Type B pancreatic cell (in vitro differentiated cells): ENCODE results near the gene ARNT2. TPM values are rescaled to one million over a fixed set of nuclear protein-coding genes. Genes with fewer than 3 reads are reported as not detected.

Experiments used
- DNase-seq: peaks from one replicate; pipeline ENCODE4 v3.0.0; 2021; ENCODE audit warnings: mixed read lengths; ENCODE audit not compliant: unreplicated experiment; ENCODE audit errors: extremely low spot score
- H3K27ac Mint-ChIP-seq: 2 replicates; pipeline ENCODE4 v1.8.0; 2021; ENCODE audit warnings: mild to moderate bottlenecking, mixed read lengths
- H3K27me3 Mint-ChIP-seq: 2 replicates; pipeline ENCODE4 v1.8.0; 2021; ENCODE audit warnings: mixed read lengths
- H3K36me3 Mint-ChIP-seq: 2 replicates; pipeline ENCODE4 v1.8.0; 2021; ENCODE audit warnings: mixed read lengths
- H3K4me1 Mint-ChIP-seq: one replicate; pipeline ENCODE4 v1.8.0; 2021; ENCODE audit warnings: mixed read lengths; ENCODE audit not compliant: unreplicated experiment
- H3K4me3 Mint-ChIP-seq: 2 replicates; pipeline ENCODE4 v1.8.0; 2021; ENCODE audit warnings: mild to moderate bottlenecking, mixed read lengths
- H3K9me3 Mint-ChIP-seq: 2 replicates; pipeline ENCODE4 v1.8.0; 2021; ENCODE audit warnings: mixed read lengths
- total RNA-seq: library from RNA; stranded (reverse); gene quantifications from 2 replicates; pipeline ENCODE4 v1.2.1, GENCODE V29; 2021; ENCODE audit warnings: low replicate concordance
- TF ChIP-seq, protein P1 (sequence below): fragments of 200-600 bp; sonication (generic); conservative IDR thresholded peaks from 2 replicates; pipeline ENCODE4 v1.5.0; 2021; ENCODE audit warnings: antibody characterized with exemption, mild to moderate bottlenecking

ARNT2 gene
- total RNA-seq, 1 donor from 2014 or later: 22.4 TPM

- Mint-ChIP-seq H3K27me3 (no peaks in the 10 kb centered on the region), H3K4me1 (peaks cover 4% of the 10 kb centered on the region), H3K27ac (no peak overlapping the region), H3K4me3 (no peak overlapping the region), H3K36me3 (peaks cover 8% of the 10 kb centered on the region), H3K9me3 (no peaks in the 10 kb centered on the region)
- no peak for DNase-seq
- TF ChIP-seq, protein P1, sequence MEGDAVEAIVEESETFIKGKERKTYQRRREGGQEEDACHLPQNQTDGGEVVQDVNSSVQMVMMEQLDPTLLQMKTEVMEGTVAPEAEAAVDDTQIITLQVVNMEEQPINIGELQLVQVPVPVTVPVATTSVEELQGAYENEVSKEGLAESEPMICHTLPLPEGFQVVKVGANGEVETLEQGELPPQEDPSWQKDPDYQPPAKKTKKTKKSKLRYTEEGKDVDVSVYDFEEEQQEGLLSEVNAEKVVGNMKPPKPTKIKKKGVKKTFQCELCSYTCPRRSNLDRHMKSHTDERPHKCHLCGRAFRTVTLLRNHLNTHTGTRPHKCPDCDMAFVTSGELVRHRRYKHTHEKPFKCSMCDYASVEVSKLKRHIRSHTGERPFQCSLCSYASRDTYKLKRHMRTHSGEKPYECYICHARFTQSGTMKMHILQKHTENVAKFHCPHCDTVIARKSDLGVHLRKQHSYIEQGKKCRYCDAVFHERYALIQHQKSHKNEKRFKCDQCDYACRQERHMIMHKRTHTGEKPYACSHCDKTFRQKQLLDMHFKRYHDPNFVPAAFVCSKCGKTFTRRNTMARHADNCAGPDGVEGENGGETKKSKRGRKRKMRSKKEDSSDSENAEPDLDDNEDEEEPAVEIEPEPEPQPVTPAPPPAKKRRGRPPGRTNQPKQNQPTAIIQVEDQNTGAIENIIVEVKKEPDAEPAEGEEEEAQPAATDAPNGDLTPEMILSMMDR: no peak
These were observed 189.4 kb downstream of the ARNT2 start for GRCh38 chr15:80593486-80594030.

DNA sequence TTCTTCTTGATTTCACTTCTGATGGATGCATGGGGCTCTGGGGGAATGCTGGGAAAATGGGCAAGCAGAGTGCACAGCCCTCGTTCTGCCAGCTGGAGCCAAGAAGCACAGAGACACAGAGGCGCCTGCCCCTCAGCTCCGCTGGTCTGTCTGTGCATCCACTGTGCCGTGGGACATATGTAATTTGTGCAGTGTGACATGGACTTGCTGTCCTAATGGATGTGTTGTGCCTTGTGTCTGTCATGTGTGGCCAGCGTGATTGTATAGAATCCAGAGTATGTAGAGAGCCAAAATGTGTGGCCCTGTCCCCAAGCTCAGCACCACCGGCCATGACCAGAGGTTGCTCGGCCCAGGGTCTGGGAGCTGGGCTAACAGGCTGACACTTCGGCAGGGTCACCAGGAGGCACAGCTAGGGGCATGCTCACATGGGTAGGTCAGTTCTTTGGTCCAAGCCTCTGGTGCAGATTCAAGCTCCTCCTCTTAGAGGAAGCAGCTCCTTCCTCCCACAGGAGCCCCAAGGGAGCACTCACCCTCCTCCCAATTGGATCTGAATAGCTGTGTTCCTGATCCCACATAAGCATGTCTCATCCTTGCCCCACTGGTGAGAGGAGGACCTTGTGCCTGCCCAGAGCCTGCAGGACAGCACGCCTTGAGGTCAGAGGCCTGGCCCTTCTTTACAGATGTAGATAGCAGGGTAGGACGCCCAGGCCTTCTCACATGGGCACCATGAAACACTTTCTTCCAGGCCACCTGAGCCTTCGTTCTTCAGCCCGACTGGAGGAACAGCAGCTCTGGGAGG lies 190.1 kb downstream of the ARNT2 start:
- TF ChIP-seq, protein P1: no peak
- Mint-ChIP-seq H3K27ac (no peak overlapping the region), H3K9me3 (no peaks in the 10 kb centered on the region), H3K4me1 (peaks cover 4% of the 10 kb centered on the region), H3K36me3 (peaks cover 4% of the 10 kb centered on the region), H3K4me3 (no peak overlapping the region), H3K27me3 (no peaks in the 10 kb centered on the region)
- no peak for DNase-seq

- TF ChIP-seq, protein P1: no peak
- peaks cover 4% of the 10 kb centered on the region for H3K36me3 Mint-ChIP-seq
- H3K4me1 Mint-ChIP-seq: peaks cover 4% of the 10 kb centered on the region
- no peak overlapping the region for H3K27ac Mint-ChIP-seq
- no peak for DNase-seq
- no peaks in the 10 kb centered on the region for H3K27me3 Mint-ChIP-seq
- no peaks in the 10 kb centered on the region for H3K9me3 Mint-ChIP-seq
- no peak overlapping the region for H3K4me3 Mint-ChIP-seq
These were observed 191.2 kb downstream of the ARNT2 start for GRCh38 chr15:80595396-80595795.

- TF ChIP-seq, protein P1: no peak
- DNase-seq: no peak
- Mint-ChIP-seq H3K27me3 (no peaks in the 10 kb centered on the region), H3K27ac (no peak overlapping the region), H3K4me3 (no peak overlapping the region), H3K4me1 (peaks cover 4% of the 10 kb centered on the region), H3K36me3 (peaks cover 4% of the 10 kb centered on the region), H3K9me3 (no peaks in the 10 kb centered on the region)
These were observed 192.4 kb downstream of the ARNT2 start for GRCh38 chr15:80596521-80596976.

GRCh38 chr15:80597076-80597475 lies 192.9 kb downstream of the ARNT2 start:
- DNase-seq: no peak
- H3K9me3 Mint-ChIP-seq: no peaks in the 10 kb centered on the region
- H3K36me3 Mint-ChIP-seq: peaks cover 4% of the 10 kb centered on the region
- no peak overlapping the region for H3K4me3 Mint-ChIP-seq
- TF ChIP-seq, protein P1: no peak
- no peaks in the 10 kb centered on the region for H3K27me3 Mint-ChIP-seq
- no peak overlapping the region for H3K27ac Mint-ChIP-seq
- H3K4me1 Mint-ChIP-seq: peaks cover 4% of the 10 kb centered on the region
